HUES64 (cell line): ENCODE data around the gene UBE2N.
A peak's percentile ranks its signal among the peaks of the same experiment; 100 is the strongest.
"Not testable (repeated sequence)": the region's sequence is repeated elsewhere in the genome, so short reads cannot be mapped to it uniquely, and the experiment has no call there.

Experiments
- H3K27ac ChIP-seq: 2 replicates; pipeline ENCODE4 v1.7.0; 2013; ENCODE audit warnings: low read depth, low read length, inconsistent platforms
- H3K27me3 ChIP-seq: 2 replicates; pipeline ENCODE4 v1.6.1; 2013; ENCODE audit warnings: mild to moderate bottlenecking, low read length; ENCODE audit not compliant: insufficient read depth
- H3K36me3 ChIP-seq: 2 replicates; pipeline ENCODE4 v1.6.1; 2013; ENCODE audit warnings: mild to moderate bottlenecking, low read length; ENCODE audit not compliant: insufficient read depth
- H3K4me1 ChIP-seq: 2 replicates; pipeline ENCODE4 v1.6.1; 2013; ENCODE audit warnings: mild to moderate bottlenecking, low read length, moderate library complexity; ENCODE audit not compliant: insufficient read depth
- H3K4me3 ChIP-seq: 2 replicates; pipeline ENCODE4 v1.5.1; 2013; ENCODE audit warnings: mild to moderate bottlenecking, low read length, moderate library complexity
- H3K9ac ChIP-seq: 2 replicates; pipeline ENCODE4 v1.6.1; 2013; ENCODE audit warnings: mild to moderate bottlenecking, low read depth, low read length
- H3K9me3 ChIP-seq: 2 replicates; pipeline ENCODE4 v1.6.1; 2013; ENCODE audit warnings: low read depth, low read length; ENCODE audit not compliant: insufficient read depth
- WGBS: fragments of 150-250, 120-280 bp; methylation state at CpG from one replicate; pipeline ENCODE4 v1.1.7; 2013; ENCODE audit warnings: missing lambda C conversion rate; 5-methylcytosine and 5-hydroxymethylcytosine counted together

The UBE2N gene

DNA sequence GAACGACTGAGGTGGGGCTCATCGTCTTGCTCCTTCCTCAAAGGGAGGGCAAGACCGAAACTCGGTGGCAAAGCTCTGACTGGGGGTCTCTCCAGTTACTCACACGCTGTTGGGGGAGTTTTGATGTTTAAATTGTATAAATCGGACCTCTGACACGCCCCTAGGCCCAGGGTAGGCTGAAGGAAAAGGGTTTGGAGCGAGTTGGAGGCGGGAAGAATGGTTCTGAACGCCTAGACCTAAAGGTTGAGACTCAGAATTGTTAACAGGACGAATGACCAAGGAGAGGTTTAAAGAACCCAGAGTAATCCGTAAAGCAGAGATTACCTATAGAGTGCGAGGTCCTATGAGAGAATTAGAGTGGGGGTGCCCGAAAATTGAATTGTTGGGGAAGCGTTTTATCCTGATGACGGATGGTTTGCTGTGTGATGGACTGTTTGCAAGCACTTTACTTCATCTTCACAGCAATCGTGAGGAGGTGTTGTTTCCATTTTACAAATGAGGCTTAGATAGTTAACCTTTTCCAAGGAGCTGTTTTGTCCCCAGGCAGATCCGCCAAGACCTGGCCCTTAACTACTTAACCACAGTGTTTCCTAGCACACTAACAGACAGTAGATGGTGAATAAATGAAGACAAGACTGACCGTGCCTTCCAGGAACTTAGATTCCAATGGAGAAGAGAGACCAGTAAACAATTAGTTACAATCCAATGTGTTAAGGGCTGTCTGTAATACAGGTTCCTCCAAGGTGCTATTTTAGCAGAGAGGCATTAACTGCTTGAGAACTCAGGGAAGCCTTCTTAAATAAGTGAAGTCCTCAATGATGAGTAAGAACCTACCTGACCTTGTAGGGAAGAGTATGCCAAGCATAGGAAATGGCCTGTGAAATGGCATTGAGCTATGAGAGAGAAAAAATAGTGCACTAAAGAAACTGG is 929 bp upstream of the UBE2N start:
- Histone ChIP-seq H3K27ac (peak overlapping the region; percentile 98), H3K9me3 (no peaks in the 10 kb centered on the region), H3K4me1 (peaks cover 30% of the 10 kb centered on the region), H3K36me3 (no peaks in the 10 kb centered on the region), H3K9ac (peak overlapping the region; percentile 96), H3K27me3 (no peaks in the 10 kb centered on the region), H3K4me3 (peak overlapping the region; percentile 89)
- 5% methylated on average over 18 of the region's 19 CpGs for WGBS

DNA sequence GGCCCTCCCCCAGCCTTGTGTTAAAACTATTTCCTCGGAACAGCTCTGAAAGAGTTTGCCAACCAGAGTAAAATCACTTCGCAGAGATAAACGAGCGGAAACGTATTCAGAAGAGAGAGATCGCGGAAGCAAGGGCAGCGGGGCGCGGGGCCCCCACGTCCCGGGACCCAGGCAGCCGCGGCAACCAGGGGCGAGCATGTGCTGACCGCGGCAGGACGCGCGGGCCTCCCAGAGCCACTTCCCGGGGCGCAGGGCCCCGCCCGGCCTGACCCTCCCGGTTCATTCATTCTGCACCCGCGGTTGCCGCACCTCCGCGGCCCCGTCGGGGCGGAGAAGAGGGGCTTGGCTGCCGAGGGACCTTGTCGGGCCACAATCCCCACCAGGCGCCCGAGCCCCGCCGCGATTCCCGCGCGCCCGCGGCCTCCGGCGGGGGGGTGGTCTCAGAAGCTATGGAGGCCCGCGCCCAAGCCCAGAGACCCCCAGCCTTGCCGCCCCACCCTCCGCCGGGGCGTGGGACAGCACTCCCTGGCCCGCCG is 598 bp downstream of the UBE2N start:
- Histone ChIP-seq H3K9ac (peak overlapping the region; percentile 97), H3K4me3 (peak overlapping the region; percentile 89), H3K4me1 (peaks cover 34% of the 10 kb centered on the region), H3K9me3 (no peaks in the 10 kb centered on the region), H3K36me3 (no peaks in the 10 kb centered on the region), H3K27me3 (no peaks in the 10 kb centered on the region), H3K27ac (peak overlapping the region; percentile 98)
- WGBS, result under 1% methylated on average over 55 of the region's 55 CpGs

DNA sequence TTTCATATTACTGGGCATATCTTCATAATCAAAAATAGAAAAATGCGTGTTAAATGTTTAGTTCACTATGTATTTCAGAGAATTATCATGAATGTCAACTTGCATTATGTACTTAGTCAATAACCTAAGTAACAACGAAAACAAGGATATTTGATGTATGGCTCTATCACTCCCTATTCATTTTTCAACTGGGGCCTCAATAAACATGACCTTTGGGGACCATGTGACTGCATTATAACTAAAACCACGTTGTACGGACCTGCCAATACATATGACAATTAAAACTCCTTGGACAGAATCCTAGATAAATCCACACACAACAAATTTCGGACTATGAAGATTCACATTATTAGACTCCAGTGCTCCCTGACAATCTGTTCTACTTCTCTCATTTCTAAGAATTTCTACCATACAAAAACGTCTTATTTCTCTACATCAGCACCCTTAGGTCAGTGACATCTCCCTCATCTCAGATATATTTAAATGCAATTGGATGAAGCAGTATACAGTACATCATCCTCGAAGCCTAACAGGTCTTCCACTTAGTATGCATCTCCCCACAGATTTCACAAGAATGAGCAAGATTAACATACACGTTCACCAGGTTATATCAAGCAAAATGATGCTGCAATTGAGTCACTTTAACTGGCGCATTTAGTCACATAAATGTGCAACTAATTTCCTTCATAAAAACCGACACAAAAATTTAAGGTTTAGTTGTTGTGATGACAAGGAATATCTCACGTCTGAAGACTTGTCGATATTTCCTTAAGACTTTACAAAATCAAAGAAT is 1.5 kb downstream of the UBE2N start:
- Histone ChIP-seq H3K9me3 (no peaks in the 10 kb centered on the region), H3K9ac (peak overlapping the region; percentile 97), H3K36me3 (no peaks in the 10 kb centered on the region), H3K4me3 (peak overlapping the region; percentile 89), H3K27ac (no peak overlapping the region), H3K4me1 (peaks cover 34% of the 10 kb centered on the region), H3K27me3 (no peaks in the 10 kb centered on the region)
- 40% methylated on average over 10 of the region's 12 CpGs for WGBS

- WGBS, result 90% methylated on average over 3 of the region's 3 CpGs
- H3K27me3 ChIP-seq, result no peaks in the 10 kb centered on the region
- H3K4me1 ChIP-seq, result peaks cover 31% of the 10 kb centered on the region
- H3K27ac ChIP-seq, result no peak overlapping the region
- no peak overlapping the region for H3K4me3 ChIP-seq
- H3K36me3 ChIP-seq, result no peaks in the 10 kb centered on the region; the same call in 1 of the 2 replicates
- H3K9ac ChIP-seq, result no peak overlapping the region
- no peaks in the 10 kb centered on the region for H3K9me3 ChIP-seq
Measured at GRCh38 chr12:93438266-93439050, 3.3 kb downstream of the UBE2N start.

- WGBS, result 95% methylated on average over 5 of the region's 5 CpGs
- H3K27ac ChIP-seq, result no peak overlapping the region
- no peaks in the 10 kb centered on the region for H3K9me3 ChIP-seq
- no peak overlapping the region for H3K4me3 ChIP-seq
- H3K27me3 ChIP-seq, result no peaks in the 10 kb centered on the region
- peaks cover 12% of the 10 kb centered on the region for H3K4me1 ChIP-seq
- no peaks in the 10 kb centered on the region; the same call in 1 of the 2 replicates for H3K36me3 ChIP-seq
- no peak overlapping the region for H3K9ac ChIP-seq
Measured at GRCh38 chr12:93434256-93434865, 7.4 kb downstream of the UBE2N start.

- not testable (repeated sequence) for H3K9me3 ChIP-seq, H3K27ac ChIP-seq, H3K4me3 ChIP-seq, H3K36me3 ChIP-seq, H3K9ac ChIP-seq, H3K4me1 ChIP-seq, H3K27me3 ChIP-seq
- 98% methylated on average over 6 of the region's 6 CpGs for WGBS
Measured at GRCh38 chr12:93432031-93432430, 9.7 kb downstream of the UBE2N start.

- Histone ChIP-seq H3K9ac (no peak overlapping the region), H3K9me3 (no peaks in the 10 kb centered on the region), H3K27me3 (no peaks in the 10 kb centered on the region), H3K4me1 (peaks cover 9% of the 10 kb centered on the region; the same call in 1 of the 2 replicates), H3K4me3 (no peak overlapping the region), H3K27ac (no peak overlapping the region), H3K36me3 (no peaks in the 10 kb centered on the region; the same call in 1 of the 2 replicates)
- 100% methylated on average over 2 of the region's 4 CpGs for WGBS
Measured at GRCh38 chr12:93430280-93430679, 11.5 kb downstream of the UBE2N start.

DNA sequence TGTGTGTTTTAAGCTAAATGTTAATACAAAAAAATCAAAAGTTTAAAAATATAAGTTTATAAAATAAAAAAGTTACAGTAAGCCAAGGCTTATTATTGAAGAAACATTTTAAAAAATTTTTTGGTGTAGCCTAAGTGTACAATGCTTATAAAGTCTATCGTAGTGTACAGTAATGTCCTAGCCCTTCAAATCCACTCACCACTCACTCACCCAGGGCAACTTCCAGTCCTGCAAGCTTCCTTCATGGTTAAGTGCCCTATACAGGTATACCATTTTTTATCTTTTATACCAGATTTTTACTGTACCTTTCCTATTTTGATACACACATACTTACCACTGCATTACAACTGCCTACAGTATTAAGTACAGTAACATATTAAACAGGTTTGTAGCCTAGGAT is 11.9 kb downstream of the UBE2N start:
- peaks cover 13% of the 10 kb centered on the region for H3K4me1 ChIP-seq
- H3K4me3 ChIP-seq, result no peak overlapping the region
- H3K36me3 ChIP-seq, result no peaks in the 10 kb centered on the region; the same call in 1 of the 2 replicates
- H3K9me3 ChIP-seq, result no peaks in the 10 kb centered on the region
- H3K9ac ChIP-seq, result no peak overlapping the region
- 95% methylated on average over 1 of the region's 1 CpG for WGBS
- no peaks in the 10 kb centered on the region for H3K27me3 ChIP-seq
- H3K27ac ChIP-seq, result no peak overlapping the region

DNA sequence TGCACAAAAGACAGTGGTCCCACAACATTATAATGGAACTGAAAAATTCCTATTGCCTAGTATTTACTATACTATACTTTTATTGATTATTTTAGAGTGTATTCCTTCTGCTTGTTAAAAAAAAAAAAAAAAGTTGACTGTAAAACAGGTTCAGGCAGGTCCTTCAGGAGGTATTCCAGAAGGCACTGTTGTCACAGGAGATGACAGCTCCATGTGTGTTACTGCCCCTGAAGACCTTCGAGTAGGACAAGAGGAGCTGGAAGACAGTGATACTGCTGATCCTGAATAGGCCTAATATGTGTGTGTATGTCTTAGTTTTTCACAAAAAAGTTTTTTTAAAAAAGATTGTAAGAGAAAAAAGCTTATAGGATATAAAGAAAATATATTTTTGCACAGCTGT is 12.3 kb downstream of the UBE2N start:
- Histone ChIP-seq H3K27ac (no peak overlapping the region), H3K4me1 (peaks cover 17% of the 10 kb centered on the region)
- WGBS, result 89% methylated on average over 1 of the region's 1 CpG

GRCh38 chr12:93427779-93428564 is 13.8 kb downstream of the UBE2N start:
- H3K9me3 ChIP-seq, result no peaks in the 10 kb centered on the region
- no peak overlapping the region for H3K27ac ChIP-seq
- H3K9ac ChIP-seq, result no peak overlapping the region
- H3K4me3 ChIP-seq, result no peak overlapping the region
- 95% methylated on average over 4 of the region's 5 CpGs for WGBS
- peaks cover 32% of the 10 kb centered on the region for H3K4me1 ChIP-seq
- no peaks in the 10 kb centered on the region for H3K27me3 ChIP-seq
- no peaks in the 10 kb centered on the region for H3K36me3 ChIP-seq

More for the DNA sequence above, 12.3 kb downstream of the UBE2N start:
- no peak overlapping the region for H3K4me3 ChIP-seq
- H3K36me3 ChIP-seq, result no peaks in the 10 kb centered on the region; the same call in 1 of the 2 replicates
- no peak overlapping the region for H3K9ac ChIP-seq
- H3K27me3 ChIP-seq, result no peaks in the 10 kb centered on the region
- H3K9me3 ChIP-seq, result no peaks in the 10 kb centered on the region
